NB4 (cell line): Measurements from ENCODE around the gene SF3B1.

ENCODE experiments used
- DNase-seq: peaks from one replicate; pipeline ENCODE4 v3.0.0; 2010; ENCODE audit warnings: low read depth
- H3K4me3 ChIP-seq: one replicate; pipeline ENCODE4 v1.5.1; 2011; ENCODE audit warnings: mild to moderate bottlenecking, low read depth, low read length, moderate library complexity
- MYC ChIP-seq: IDR thresholded peaks from 2 replicates; pipeline ENCODE4 v1.6.1; 2011; ENCODE audit warnings: low read depth, low read length
- POLR2A ChIP-seq: IDR thresholded peaks from 2 replicates; pipeline ENCODE4 v1.6.1; 2011; ENCODE audit warnings: mild to moderate bottlenecking; ENCODE audit not compliant: insufficient read length; ENCODE audit errors: extremely low read depth
- TF ChIP-seq, protein P1 (sequence below): IDR thresholded peaks from 2 replicates; pipeline ENCODE4 v1.6.1; 2011; ENCODE audit warnings: low read depth, low read length
- TF ChIP-seq, protein P2 (sequence below): IDR thresholded peaks from one replicate; pipeline ENCODE4 v1.5.1; 2012; ENCODE audit warnings: low read depth, low read length

Gene SF3B1

DNA sequence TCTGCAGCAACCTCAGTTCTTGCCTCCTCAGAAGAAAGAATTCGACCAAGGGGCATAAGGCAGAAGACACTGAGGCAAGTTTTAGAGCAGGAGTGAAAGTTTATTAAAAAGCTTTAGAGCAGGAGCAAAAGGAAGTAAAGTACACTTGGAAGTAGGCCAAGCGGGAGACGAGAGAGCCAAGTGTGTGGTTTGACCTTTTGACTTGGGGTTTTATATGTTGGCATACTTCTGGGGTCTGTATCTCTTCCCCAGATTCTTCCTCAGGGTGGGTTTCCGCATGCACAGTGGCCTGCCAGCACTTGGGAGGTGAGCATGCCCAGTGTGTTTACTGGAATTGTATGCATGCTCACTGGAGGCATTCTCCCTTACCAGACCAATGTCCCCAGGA lies 64.9 kb downstream of the SF3B1 start:
- no peak for DNase-seq
- H3K4me3 ChIP-seq: no peak overlapping the region
- TF ChIP-seq, protein P1, sequence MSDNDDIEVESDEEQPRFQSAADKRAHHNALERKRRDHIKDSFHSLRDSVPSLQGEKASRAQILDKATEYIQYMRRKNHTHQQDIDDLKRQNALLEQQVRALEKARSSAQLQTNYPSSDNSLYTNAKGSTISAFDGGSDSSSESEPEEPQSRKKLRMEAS: no peak
- TF ChIP-seq MYC (no peak), POLR2A (no peak)
- TF ChIP-seq, protein P2, sequence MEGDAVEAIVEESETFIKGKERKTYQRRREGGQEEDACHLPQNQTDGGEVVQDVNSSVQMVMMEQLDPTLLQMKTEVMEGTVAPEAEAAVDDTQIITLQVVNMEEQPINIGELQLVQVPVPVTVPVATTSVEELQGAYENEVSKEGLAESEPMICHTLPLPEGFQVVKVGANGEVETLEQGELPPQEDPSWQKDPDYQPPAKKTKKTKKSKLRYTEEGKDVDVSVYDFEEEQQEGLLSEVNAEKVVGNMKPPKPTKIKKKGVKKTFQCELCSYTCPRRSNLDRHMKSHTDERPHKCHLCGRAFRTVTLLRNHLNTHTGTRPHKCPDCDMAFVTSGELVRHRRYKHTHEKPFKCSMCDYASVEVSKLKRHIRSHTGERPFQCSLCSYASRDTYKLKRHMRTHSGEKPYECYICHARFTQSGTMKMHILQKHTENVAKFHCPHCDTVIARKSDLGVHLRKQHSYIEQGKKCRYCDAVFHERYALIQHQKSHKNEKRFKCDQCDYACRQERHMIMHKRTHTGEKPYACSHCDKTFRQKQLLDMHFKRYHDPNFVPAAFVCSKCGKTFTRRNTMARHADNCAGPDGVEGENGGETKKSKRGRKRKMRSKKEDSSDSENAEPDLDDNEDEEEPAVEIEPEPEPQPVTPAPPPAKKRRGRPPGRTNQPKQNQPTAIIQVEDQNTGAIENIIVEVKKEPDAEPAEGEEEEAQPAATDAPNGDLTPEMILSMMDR: no peak

DNA sequence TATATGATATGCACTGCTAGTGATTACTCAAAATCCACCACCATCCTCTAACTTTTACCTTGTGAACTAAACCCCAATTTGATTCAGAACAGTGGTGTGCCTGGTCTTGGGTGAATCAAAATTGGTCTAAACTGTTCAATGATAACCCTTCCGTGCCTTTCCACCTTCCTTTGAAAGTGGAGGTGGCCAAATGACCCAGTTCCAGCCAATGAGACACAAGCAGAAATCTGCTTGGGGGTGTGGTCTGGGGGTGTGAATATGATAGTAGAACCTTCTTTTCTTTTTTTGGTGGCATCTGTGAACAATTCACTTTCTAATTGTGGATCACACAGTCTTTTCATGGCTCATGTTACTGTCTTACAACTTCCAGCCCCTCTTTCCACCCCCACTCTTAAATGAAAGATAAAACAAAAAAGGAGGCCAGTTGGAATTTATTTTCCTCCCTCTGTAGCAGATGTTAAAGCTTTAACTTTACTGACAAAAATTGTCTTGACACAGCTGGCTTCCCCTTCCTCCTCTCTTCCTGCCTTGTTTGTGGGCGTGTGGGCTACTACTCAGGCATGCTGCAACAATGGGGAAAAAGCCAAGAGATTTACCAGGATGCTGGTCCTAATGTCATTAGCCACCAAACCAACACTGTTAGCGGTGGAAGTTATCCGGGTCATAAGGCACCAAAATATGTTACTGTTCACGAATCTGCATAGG lies 65.4 kb downstream of the SF3B1 start:
- DNase-seq: no peak
- TF ChIP-seq POLR2A (no peak), MYC (no peak)
- TF ChIP-seq, protein P2: no peak
- TF ChIP-seq, protein P1: no peak
- no peak overlapping the region for H3K4me3 ChIP-seq

DNA sequence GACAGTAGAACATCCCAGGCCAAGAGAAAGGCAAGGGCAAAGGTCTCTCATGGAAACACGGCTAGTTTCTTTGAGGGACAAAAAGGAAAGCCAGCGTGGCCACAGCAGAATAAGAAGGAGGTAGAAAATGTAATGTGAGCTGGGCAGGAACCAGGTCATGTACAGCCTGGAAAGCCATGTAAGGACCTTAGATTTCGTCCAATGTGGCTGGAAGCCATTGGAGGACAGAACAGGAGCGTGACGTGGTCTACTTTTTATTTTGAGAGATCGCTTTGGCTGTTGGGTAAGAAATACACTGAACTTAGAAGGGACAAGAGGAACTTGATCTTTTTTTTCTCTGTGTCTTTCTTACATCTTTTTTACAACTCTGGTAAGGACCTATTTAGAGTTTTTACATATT lies 66.4 kb downstream of the SF3B1 start:
- H3K4me3 ChIP-seq: no peak overlapping the region
- no peak for DNase-seq
- no peak for TF ChIP-seq MYC
- TF ChIP-seq POLR2A: no peak
- TF ChIP-seq, protein P1: no peak
- TF ChIP-seq, protein P2: no peak

DNA sequence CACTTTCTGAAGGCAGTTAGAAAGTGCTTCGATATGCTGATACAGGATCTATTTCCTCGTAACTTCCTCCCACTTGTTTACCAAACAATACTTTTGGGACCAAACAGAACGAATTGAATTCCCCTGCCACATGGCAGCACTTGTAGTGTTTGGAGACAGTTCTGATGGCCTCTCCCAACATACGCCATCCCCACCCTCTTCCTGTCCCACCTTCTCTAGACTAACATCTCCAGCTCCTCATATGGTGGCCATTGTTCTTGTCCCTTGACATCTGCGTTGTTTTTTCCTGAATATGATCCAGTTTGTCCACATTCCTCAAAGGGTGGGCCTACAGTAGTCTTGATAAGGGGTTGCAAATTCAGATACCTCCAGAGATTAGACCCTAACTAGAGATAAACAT lies 70.8 kb downstream of the SF3B1 start:
- DNase-seq: no peak
- H3K4me3 ChIP-seq: no peak overlapping the region
- TF ChIP-seq POLR2A (no peak), MYC (no peak)
- TF ChIP-seq, protein P1: no peak
- TF ChIP-seq, protein P2: no peak

DNA sequence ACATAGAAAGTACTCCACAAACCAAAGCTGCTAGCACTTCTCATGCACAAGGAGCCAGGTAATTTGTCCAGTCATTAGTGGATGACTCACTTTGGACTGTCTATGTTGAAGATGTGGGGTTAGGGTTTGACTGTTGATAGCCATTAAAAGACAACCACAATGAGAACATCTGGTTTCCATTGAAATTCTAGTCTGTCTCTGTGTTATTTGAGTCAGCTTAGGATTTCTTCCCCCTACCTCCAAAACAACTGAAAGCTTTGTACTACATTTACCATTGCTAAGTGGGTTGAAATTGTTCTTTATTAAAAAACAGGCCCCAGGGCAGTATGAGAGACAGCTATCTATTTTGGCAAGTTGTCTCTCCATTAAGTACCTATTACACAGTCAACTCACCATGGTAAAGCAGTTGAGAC lies 74.1 kb downstream of the SF3B1 start:
- TF ChIP-seq, protein P2: no peak
- no peak for TF ChIP-seq MYC
- TF ChIP-seq POLR2A: no peak
- TF ChIP-seq, protein P1: no peak
- H3K4me3 ChIP-seq: no peak overlapping the region
- peak; percentile 19 for DNase-seq

DNA sequence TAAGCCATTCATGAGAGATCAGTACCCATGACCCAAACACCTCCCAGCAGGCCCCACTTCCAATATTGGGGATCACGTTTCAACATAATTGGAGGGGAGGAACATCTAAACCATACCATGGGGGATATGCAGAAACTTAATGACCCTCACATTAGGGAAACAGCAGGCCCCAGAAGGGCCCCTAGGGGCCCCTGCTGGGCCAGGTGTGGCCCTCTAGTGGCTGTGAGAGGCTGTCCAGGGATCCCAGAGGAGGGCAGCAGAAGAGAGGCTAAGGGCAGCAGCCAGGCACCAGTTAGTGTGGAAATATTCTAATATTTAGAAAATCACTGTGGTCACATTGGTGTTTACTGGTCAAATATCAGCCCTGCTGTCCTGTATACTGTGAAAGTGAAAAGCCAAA lies 75.0 kb downstream of the SF3B1 start:
- no peak overlapping the region for H3K4me3 ChIP-seq
- TF ChIP-seq MYC: no peak
- TF ChIP-seq, protein P2: peak; percentile 34
- DNase-seq: no peak
